HEK293 (cell line): ENCODE measurements around the gene GLIS1.
A peak's percentile ranks its signal among the peaks of the same experiment; 100 is the strongest.

Experiments used
- CTCF ChIA-PET: fragments of 350-600 bp; formaldehyde crosslinking; extraction: SDS; loops from one replicate; lab custom pipeline; 2021; ENCODE audit warnings: antibody characterized with exemption; lab: Yijun Ruan, JAX
- POLR2A ChIA-PET: fragments of 300-600 bp; formaldehyde crosslinking; extraction: SDS; loops from one replicate; lab custom pipeline; 2020; ENCODE audit warnings: antibody characterized with exemption, inconsistent platforms; lab: Yijun Ruan, JAX
- H3K27ac ChIP-seq: fragments of 200-500 bp; sonication (Bioruptor generic); 2 replicates; pipeline ENCODE4 v1.5.1; 2014; ENCODE audit warnings: low read depth, low read length, control low read depth, inconsistent platforms; ENCODE audit errors: extremely low read depth
- H3K36me3 ChIP-seq, 2 experiments: fragments of 200-500 bp in 1 of 2; sonication (Bioruptor generic) in 1 of 2; 1 replicate in 1 of 2; 2 replicates in 1 of 2; pipeline ENCODE4 v1.5.1; 2014 to 2017; ENCODE audit warnings: inconsistent platforms in 2 of 2, low read length in 2 of 2; ENCODE audit not compliant: control insufficient read depth in 2 of 2, insufficient read depth in 1 of 2
- H3K4me1 ChIP-seq: fragments of 200-500 bp; sonication (Bioruptor generic); 2 replicates; pipeline ENCODE4 v1.5.1; 2014; ENCODE audit warnings: mild to moderate bottlenecking, low read length, inconsistent platforms; ENCODE audit not compliant: control insufficient read depth, insufficient read depth
- H3K4me3 ChIP-seq: 2 replicates; pipeline ENCODE4 v1.5.1; 2011; ENCODE audit warnings: low read depth, mild to moderate bottlenecking, control low read depth, low read length, moderate library complexity
- H3K9me3 ChIP-seq: fragments of 200-500 bp; sonication (Bioruptor generic); 2 replicates; pipeline ENCODE4 v1.5.1; 2014; ENCODE audit warnings: low read depth, low read length, inconsistent platforms; ENCODE audit not compliant: control insufficient read depth, insufficient read depth
- RBAK ChIP-seq: fragments of 450-650 bp; formaldehyde crosslinking; IDR thresholded peaks from 2 replicates; pipeline ENCODE4 v1.5.1; 2016; ENCODE audit warnings: missing biosample characterization, missing genetic modification characterization
- SCRT1 ChIP-seq: fragments of 450-650 bp; formaldehyde crosslinking; IDR thresholded peaks from 2 replicates; pipeline ENCODE4 v1.5.1; 2016; ENCODE audit warnings: missing biosample characterization, missing genetic modification characterization, borderline replicate concordance
- SCRT2 ChIP-seq: fragments of 450-650 bp; formaldehyde crosslinking; IDR thresholded peaks from 2 replicates; pipeline ENCODE4 v1.5.1; 2016; ENCODE audit warnings: missing biosample characterization, missing genetic modification characterization
- TCF7L2 ChIP-seq: IDR thresholded peaks from 2 replicates; pipeline ENCODE4 v1.6.1; 2011; ENCODE audit warnings: low read depth, mild to moderate bottlenecking, inconsistent platforms, low read length, moderate library complexity, borderline replicate concordance
- ZNF133 ChIP-seq: fragments of 450-650 bp; formaldehyde crosslinking; IDR thresholded peaks from 2 replicates; pipeline ENCODE4 v1.5.1; 2016; ENCODE audit warnings: missing biosample characterization, missing genetic modification characterization
- ZNF274 ChIP-seq, 2 experiments: fragments of 200-500 bp in 1 of 2; fragments of 450-650 bp in 1 of 2; sonication (Bioruptor generic) in 1 of 2; formaldehyde crosslinking in 1 of 2; IDR thresholded peaks; 2 replicates each; pipeline versions ENCODE4 v1.5.1 to v1.6.1; 2014 to 2016; ENCODE audit warnings: borderline replicate concordance in 1 of 2, inconsistent platforms in 1 of 2, low read length in 1 of 2, missing biosample characterization in 1 of 2, missing genetic modification characterization in 1 of 2
- ZNF280C ChIP-seq: fragments of 450-650 bp; formaldehyde crosslinking; IDR thresholded peaks from 2 replicates; pipeline ENCODE4 v1.5.1; 2016; ENCODE audit warnings: missing biosample characterization, missing genetic modification characterization
- ZNF558 ChIP-seq: fragments of 450-650 bp; formaldehyde crosslinking; IDR thresholded peaks from 2 replicates; pipeline ENCODE4 v1.5.1; 2016; ENCODE audit warnings: missing biosample characterization, missing genetic modification characterization
- ZNF664 ChIP-seq: fragments of 450-650 bp; formaldehyde crosslinking; IDR thresholded peaks from 2 replicates; pipeline ENCODE4 v1.5.1; 2016; ENCODE audit warnings: missing biosample characterization, missing genetic modification characterization
- ZSCAN18 ChIP-seq: fragments of 450-650 bp; formaldehyde crosslinking; IDR thresholded peaks from 2 replicates; pipeline ENCODE4 v1.5.1; 2016; ENCODE audit warnings: missing biosample characterization, missing genetic modification characterization

GLIS1 gene

DNA sequence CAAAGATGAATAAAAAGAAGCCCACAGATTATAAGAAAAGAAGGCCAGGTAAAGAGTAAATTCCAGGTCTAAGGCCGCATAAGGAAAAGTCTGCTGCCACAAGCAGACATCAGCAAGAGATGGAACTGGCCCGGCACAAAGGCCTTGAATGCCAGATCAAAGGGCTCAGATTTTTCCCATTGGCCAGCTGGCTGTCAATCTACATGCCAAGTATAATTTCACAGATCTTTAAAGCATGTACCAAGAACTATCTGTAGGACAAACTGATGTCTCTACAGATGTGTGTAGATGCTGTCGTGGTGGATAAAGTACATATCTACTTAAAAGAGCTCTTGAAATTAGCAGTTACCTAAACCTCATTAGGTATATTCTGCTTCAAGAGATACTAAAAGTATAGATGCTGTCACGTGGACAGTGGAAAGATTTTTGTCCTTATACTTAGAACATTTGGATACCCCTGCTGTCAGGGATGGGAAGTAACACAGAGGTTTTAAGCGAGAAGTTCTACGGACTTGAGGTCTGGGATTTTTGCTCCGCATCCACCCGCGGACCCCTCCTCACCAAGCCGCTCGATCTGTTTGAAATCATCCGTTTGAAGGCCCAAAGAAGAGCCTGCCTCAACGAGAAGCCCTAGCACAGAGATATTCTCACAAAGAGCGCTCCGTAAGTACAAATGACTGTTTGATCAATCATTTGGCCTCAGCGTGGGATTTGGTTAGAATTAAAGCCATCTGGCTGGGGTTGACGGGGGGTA is 10.1 kb downstream of the GLIS1 start:
- TF ChIP-seq ZNF280C (tag by site-specific recombination) (no peak), TCF7L2 (0 out of 2 replicates have a peak, but pooled peaks have one; percentile 21)
- TF ChIP-seq, all 188 proteins: peak for 1
- CTCF ChIA-PET: interaction anchor here (0.8 to 1.8 kb wide), 3 partner anchors 13 to 25 kb away, joined by 3 to 6 read pairs (median 5); no protein-coding TSS in a partner anchor
- H3K4me3 ChIP-seq: no peak overlapping the region
- no peaks in the 10 kb centered on the region for H3K36me3 ChIP-seq
- POLR2A ChIA-PET: no interaction called here
- H3K9me3 ChIP-seq: no peaks in the 10 kb centered on the region
- no peak overlapping the region for H3K27ac ChIP-seq
- H3K4me1 ChIP-seq: peaks cover 12% of the 10 kb centered on the region

DNA sequence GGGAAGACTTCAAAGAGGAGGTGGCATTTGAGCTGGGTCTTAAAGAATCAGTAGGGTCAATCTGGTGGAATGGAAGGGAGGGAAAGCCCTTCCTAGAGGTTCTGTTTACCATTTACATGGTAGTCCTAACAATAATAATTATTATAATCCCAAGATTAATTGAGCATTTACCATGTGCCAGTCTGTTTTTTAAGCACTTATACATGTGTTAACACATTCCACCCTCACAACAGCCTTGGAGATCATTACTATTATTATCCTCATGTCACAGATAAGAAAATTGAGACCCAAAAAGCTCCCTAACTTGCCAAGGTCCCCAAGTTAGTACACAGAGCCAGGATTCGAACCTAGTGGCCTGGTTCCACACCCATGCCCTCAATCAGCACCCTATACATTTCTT is 10.8 kb downstream of the GLIS1 start:
- POLR2A ChIA-PET: no interaction called here
- Histone ChIP-seq H3K36me3 (no peaks in the 10 kb centered on the region), H3K9me3 (no peaks in the 10 kb centered on the region), H3K4me1 (peaks cover 5% of the 10 kb centered on the region), H3K4me3 (no peak overlapping the region), H3K27ac (no peak overlapping the region)
- CTCF ChIA-PET: interaction anchor here (0.6 to 1.8 kb wide), 4 partner anchors 11 to 26 kb away, joined by 3 to 6 read pairs (median 4); partner anchors contain the start of gene GLIS1
- TF ChIP-seq ZNF664 (tag by site-specific recombination): peak; percentile 35; the same call in 1 of the 2 replicates
- peak; percentile 74 for TF ChIP-seq ZNF133
- no peak for TF ChIP-seq RBAK (tag by site-specific recombination)

- POLR2A ChIA-PET: no interaction called here
- CTCF ChIA-PET: interaction anchor here (0.6 to 1.8 kb wide), 4 partner anchors 11 to 186 kb away, joined by 4 to 6 read pairs (median 5); partner anchors contain the start of gene GLIS1
These were observed 11.4 kb downstream of the GLIS1 start for GRCh38 chr1:53727461-53728092.

GRCh38 chr1:53726009-53726600 is 12.9 kb downstream of the GLIS1 start:
- H3K9me3 ChIP-seq: no peaks in the 10 kb centered on the region
- no peak overlapping the region for H3K4me3 ChIP-seq
- no peaks in the 10 kb centered on the region for H3K36me3 ChIP-seq
- TF ChIP-seq SCRT1 (tag by site-specific recombination) (peak; percentile 63; the same call in 1 of the 2 replicates), ZNF558 (tag by site-specific recombination) (no peak), SCRT2 (tag by site-specific recombination) (peak; percentile 68)
- H3K4me1 ChIP-seq: peaks cover 2% of the 10 kb centered on the region; the same call in 1 of the 2 replicates
- ChIA-PET POLR2A (no interaction called here), CTCF (interaction anchor here (1.9 kb wide), 1 partner anchor 10 kb away, joined by 14 read pairs; no protein-coding TSS in a partner anchor)
- no peak overlapping the region for H3K27ac ChIP-seq

More at GRCh38 chr1:53727461-53728092, 11.4 kb downstream of the GLIS1 start:
- Histone ChIP-seq H3K4me3 (no peak overlapping the region), H3K27ac (no peak overlapping the region), H3K9me3 (no peaks in the 10 kb centered on the region), H3K36me3 (no peaks in the 10 kb centered on the region), H3K4me1 (peaks cover 2% of the 10 kb centered on the region; the same call in 1 of the 2 replicates)
- TF ChIP-seq ZSCAN18 (tag by site-specific recombination): no peak
- no peak for TF ChIP-seq ZNF274 (IDR thresholded peaks at IDR 0.05; ENCODE audit: low read length)
- TF ChIP-seq ZNF274 (tag by site-specific recombination; IDR thresholded peaks at IDR 0.05; ENCODE audit: borderline replicate concordance): peak; percentile 84; the same call in 1 of the 2 replicates
